A172 (cell line): ENCODE data around the gene LMX1B. TPM values are rescaled to one million over a fixed set of nuclear protein-coding genes. Genes with fewer than 3 reads are reported as not detected.
A peak's percentile ranks its signal among the peaks of the same experiment; 100 is the strongest.

Experiments used
- DNase-seq: peaks from one replicate; pipeline ENCODE4 v3.0.0-alpha.2; 2015; ENCODE audit warnings: low spot score
- total RNA-seq: library from RNA; depleted of rRNA; stranded (reverse); fragments of >200 nt; shearing (Covaris generic); gene quantifications from 2 replicates; pipeline ENCODE4 v1.2.3, GENCODE V29; 2014

The LMX1B gene
- total RNA-seq, 1 experiment from 2014 or later: 1.8 TPM

- DNase-seq: no peak
Observed at GRCh38 chr9:126604059-126605055, 9.4 kb upstream of the LMX1B start.

- DNase-seq: peak; percentile 41
Observed at GRCh38 chr9:126605792-126606482, 7.8 kb upstream of the LMX1B start.

- no peak for DNase-seq
Observed at GRCh38 chr9:126606483-126606870, 7.3 kb upstream of the LMX1B start.

GRCh38 chr9:126607086-126607485, 6.6 kb upstream of the LMX1B start:
- DNase-seq: no peak

- no peak for DNase-seq
Observed at GRCh38 chr9:126607731-126608130, 6.0 kb upstream of the LMX1B start.

GRCh38 chr9:126608551-126608950, 5.2 kb upstream of the LMX1B start:
- no peak for DNase-seq

- no peak for DNase-seq
Observed at GRCh38 chr9:126609191-126609590, 4.5 kb upstream of the LMX1B start.

- no peak for DNase-seq
Observed at GRCh38 chr9:126609711-126610388, 3.9 kb upstream of the LMX1B start.

- DNase-seq: no peak
Observed at GRCh38 chr9:126611193-126611591, 2.5 kb upstream of the LMX1B start.

GRCh38 chr9:126611592-126612325, 2.0 kb upstream of the LMX1B start:
- DNase-seq: peak; percentile 57

GRCh38 chr9:126612326-126612812, 1.4 kb upstream of the LMX1B start:
- DNase-seq: no peak

GRCh38 chr9:126612813-126613641, 701 bp upstream of the LMX1B start:
- DNase-seq: no peak

- DNase-seq: no peak
Observed at GRCh38 chr9:126614088-126614454, 343 bp downstream of the LMX1B start.

- DNase-seq: no peak
Observed at GRCh38 chr9:126614455-126615244, 922 bp downstream of the LMX1B start.

GRCh38 chr9:126615245-126615790, 1.6 kb downstream of the LMX1B start:
- DNase-seq: no peak

- no peak for DNase-seq
Observed at GRCh38 chr9:126615791-126616447, 2.2 kb downstream of the LMX1B start.

GRCh38 chr9:126616521-126616976, 2.8 kb downstream of the LMX1B start:
- no peak for DNase-seq

GRCh38 chr9:126617003-126617822, 3.5 kb downstream of the LMX1B start:
- DNase-seq: no peak
